Esophagus muscularis mucosa (tissue), 4 donors: ENCODE data around the gene AHCYL2.
A peak's percentile ranks its signal among the peaks of the same experiment; 100 is the strongest.

Source experiments
- CTCF ChIP-seq, 3 experiments: fragments of 200-600 bp in 2 of 3; fragments of 450-650 bp in 1 of 3; sonication (generic) in 2 of 3; IDR thresholded peaks; one replicate each; pipeline ENCODE4 v1.5.1; 2017 to 2019; ENCODE audit warnings: antibody characterized with exemption in 3 of 3, mild to moderate bottlenecking in 2 of 3, moderate library complexity in 1 of 3
- EP300 ChIP-seq: sonication (generic); formaldehyde crosslinking; IDR thresholded peaks from one replicate; pipeline ENCODE4 v1.6.1; 2017; ENCODE audit warnings: antibody characterized with exemption
- POLR2A ChIP-seq: fragments of 450-650 bp; IDR thresholded peaks from one replicate; pipeline ENCODE4 v1.6.1; 2017; ENCODE audit warnings: antibody characterized with exemption, moderate library complexity, mild to moderate bottlenecking, low read depth
- POLR2AphosphoS5 ChIP-seq, 2 donors: sonication (generic); formaldehyde crosslinking; IDR thresholded peaks; one replicate each; pipeline ENCODE4 v1.6.1; 2017; ENCODE audit warnings: antibody characterized with exemption in 2 of 2

- TF ChIP-seq CTCF (IDR thresholded peaks at IDR 0.05) (peak; percentile 89 to 90 (median 89)), POLR2A (no peak), EP300 (no peak), POLR2AphosphoS5 (IDR thresholded peaks at IDR 0.05) (no peak)
Observed at GRCh38 chr7:129218514-129219062, 6.2 kb upstream of the AHCYL2 start.
